GM19239 (cell line): Measurements from ENCODE around the gene NTRK3.

Source experiments
- DNase-seq: peaks from one replicate; pipeline ENCODE4 v3.0.0; 2011; ENCODE audit warnings: low spot score; ENCODE audit not compliant: insufficient read length
- FAIRE-seq: peaks from 2 replicates; lab custom pipeline; 2011; peaks lifted over from hg19 to GRCh38; lab: Jason Lieb, UNC

The NTRK3 gene

GRCh38 chr15:88233921-88234320 is 22.6 kb downstream of the NTRK3 start:
- no peak for DNase-seq
- no peak for FAIRE-seq

GRCh38 chr15:88232771-88233201 is 23.8 kb downstream of the NTRK3 start:
- no peak for DNase-seq
- no peak for FAIRE-seq

- no peak for DNase-seq
- FAIRE-seq: no peak
These were observed 24.5 kb downstream of the NTRK3 start for GRCh38 chr15:88231909-88232644.

GRCh38 chr15:88230823-88231222 is 25.7 kb downstream of the NTRK3 start:
- FAIRE-seq (no peak), DNase-seq (no peak)

GRCh38 chr15:88225461-88225860 is 31.1 kb downstream of the NTRK3 start:
- DNase-seq: no peak
- FAIRE-seq: no peak

- no peak for DNase-seq
- no peak for FAIRE-seq
These were observed 33.5 kb downstream of the NTRK3 start for GRCh38 chr15:88223084-88223483.

- DNase-seq: no peak
- FAIRE-seq: no peak
These were observed 34.7 kb downstream of the NTRK3 start for GRCh38 chr15:88221836-88222235.

- DNase-seq: no peak
- FAIRE-seq: no peak
These were observed 35.9 kb downstream of the NTRK3 start for GRCh38 chr15:88220443-88221335.

- FAIRE-seq (no peak), DNase-seq (no peak)
These were observed 36.9 kb downstream of the NTRK3 start for GRCh38 chr15:88219623-88220022.

- no peak for DNase-seq
- no peak for FAIRE-seq
These were observed 37.9 kb downstream of the NTRK3 start for GRCh38 chr15:88218557-88219221.

GRCh38 chr15:88215066-88215648 is 41.4 kb downstream of the NTRK3 start:
- FAIRE-seq (no peak), DNase-seq (no peak)

GRCh38 chr15:88209111-88209510 is 47.4 kb downstream of the NTRK3 start:
- FAIRE-seq (no peak), DNase-seq (no peak)

- DNase-seq: no peak
- FAIRE-seq: no peak
These were observed 48.1 kb downstream of the NTRK3 start for GRCh38 chr15:88208396-88208795.

- FAIRE-seq (no peak), DNase-seq (no peak)
These were observed 49.0 kb downstream of the NTRK3 start for GRCh38 chr15:88207565-88207964.

- no peak for DNase-seq
- FAIRE-seq: no peak
These were observed 52.0 kb downstream of the NTRK3 start for GRCh38 chr15:88204584-88204983.

GRCh38 chr15:88202231-88202630 is 54.3 kb downstream of the NTRK3 start:
- no peak for FAIRE-seq
- DNase-seq: no peak

- FAIRE-seq: no peak
- no peak for DNase-seq
These were observed 55.3 kb downstream of the NTRK3 start for GRCh38 chr15:88201207-88201606.

GRCh38 chr15:88196961-88197360 is 59.6 kb downstream of the NTRK3 start:
- FAIRE-seq: no peak
- DNase-seq: no peak

- DNase-seq: no peak
- no peak for FAIRE-seq
These were observed 62.4 kb downstream of the NTRK3 start for GRCh38 chr15:88194162-88194561.

- no peak for DNase-seq
- no peak for FAIRE-seq
These were observed 63.1 kb downstream of the NTRK3 start for GRCh38 chr15:88193415-88193814.

GRCh38 chr15:88191812-88192165 is 64.8 kb downstream of the NTRK3 start:
- DNase-seq (no peak), FAIRE-seq (no peak)
